Uterus (tissue), 2 donors: Measurements from ENCODE around the gene LINC01488.

Experiments used
- CTCF ChIP-seq, 4 experiments: fragments of 200-600 bp in 2 of 4; fragments of 450-650 bp in 2 of 4; sonication (generic) in 2 of 4; IDR thresholded peaks; one replicate each; pipeline ENCODE4 v1.5.1; 2016 to 2019; ENCODE audit warnings: antibody characterized with exemption in 4 of 4, mild to moderate bottlenecking in 2 of 4, moderate library complexity in 1 of 4
- POLR2A ChIP-seq, 2 donors: fragments of 450-650 bp; IDR thresholded peaks; one replicate each; pipeline ENCODE4 v1.6.1; 2016; ENCODE audit warnings: antibody characterized with exemption in 2 of 2, mild to moderate bottlenecking in 1 of 2, moderate library complexity in 1 of 2

- TF ChIP-seq CTCF (IDR thresholded peaks at IDR 0.05) (no peak), POLR2A (IDR thresholded peaks at IDR 0.05) (no peak)
Observed at GRCh38 chr11:69474736-69475135, 6.7 kb upstream of the LINC01488 start.
